Endothelial cell of umbilical vein (primary cell): ENCODE results near the gene MED27. TPM values are rescaled to one million over a fixed set of nuclear protein-coding genes. Genes with fewer than 3 reads are reported as not detected.

Source experiments
- BruUV-seq: library from RNA; stranded (reverse); fragments of 400-500 nt; replicated peaks from 2 replicates; lab custom pipeline; 2021; lab: Mats Ljungman, UMichigan
- CTCF ChIA-PET: fragments of 300-600, 350-600 bp; sonication (Branson Sonifier 250); formaldehyde crosslinking; loops from one replicate; lab custom pipeline; 2021; ENCODE audit warnings: antibody characterized with exemption, inconsistent platforms; lab: Charles Lee
- POLR2A ChIA-PET: fragments of 300-600, 350-600 bp; sonication (Branson Sonifier 250); formaldehyde crosslinking; loops from one replicate; lab custom pipeline; 2021; ENCODE audit warnings: antibody characterized with exemption, inconsistent platforms; lab: Charles Lee
- DNase-seq: peaks from one replicate; pipeline ENCODE4 v3.0.0-alpha.2; 2011; ENCODE audit warnings: low read depth, low spot score
- FAIRE-seq: peaks from 2 replicates; lab custom pipeline; 2011; peaks lifted over from hg19 to GRCh38; lab: Jason Lieb, UNC
- H2AFZ ChIP-seq: 2 replicates; pipeline ENCODE4 v1.6.0; 2012; ENCODE audit warnings: low read depth, low read length, control low read depth, inconsistent platforms
- H3K27ac ChIP-seq: 2 replicates; pipeline ENCODE4 v1.5.1; 2011; ENCODE audit warnings: low read depth, mild to moderate bottlenecking, control low read depth, low read length, moderate library complexity; ENCODE audit not compliant: insufficient read depth
- H3K27me3 ChIP-seq, 2 experiments: 2 replicates each; pipeline versions ENCODE4 v1.6.0 to v1.6.1; 2011; ENCODE audit warnings: low read length in 2 of 2, mixed read lengths in 1 of 2; ENCODE audit not compliant: control insufficient read depth in 2 of 2, insufficient read depth in 2 of 2
- H3K36me3 ChIP-seq, 2 experiments: 2 replicates in 1 of 2; 3 replicates in 1 of 2; pipeline ENCODE4 v1.5.1; 2011; ENCODE audit warnings: low read length in 2 of 2, mild to moderate bottlenecking in 1 of 2, moderate library complexity in 1 of 2; ENCODE audit not compliant: control insufficient read depth in 2 of 2, insufficient read depth in 2 of 2; ENCODE audit errors: extremely low read depth in 1 of 2
- H3K4me1 ChIP-seq: 3 replicates; pipeline ENCODE4 v1.5.1; 2011; ENCODE audit warnings: mild to moderate bottlenecking, low read length; ENCODE audit not compliant: control insufficient read depth, insufficient read depth; ENCODE audit errors: extremely low read depth
- H3K4me2 ChIP-seq: 2 replicates; pipeline ENCODE4 v1.6.1; 2011; ENCODE audit warnings: low read length, control low read depth, mixed read lengths; ENCODE audit not compliant: insufficient read depth
- H3K4me3 ChIP-seq, 3 experiments: fragments of 200-600 bp in 1 of 3; sonication (generic), shearing (Covaris generic) in 1 of 3; replicated peaks in 1 of 3; 2 replicates each; pipeline ENCODE4 v1.5.1; 2011 to 2016; ENCODE audit warnings: control low read depth in 3 of 3, low read length in 3 of 3, mild to moderate bottlenecking in 2 of 3, inconsistent platforms in 1 of 3, low read depth in 1 of 3, moderate library complexity in 1 of 3; ENCODE audit not compliant: insufficient read depth in 1 of 3
- H3K79me2 ChIP-seq: 2 replicates; pipeline ENCODE4 v1.6.0; 2012; ENCODE audit warnings: low read length, inconsistent platforms; ENCODE audit not compliant: control insufficient read depth, insufficient read depth
- H3K9ac ChIP-seq: replicated peaks from 2 replicates; pipeline ENCODE3; 2011; ENCODE audit warnings: low read length, control low read depth; ENCODE audit not compliant: insufficient read depth; ENCODE audit errors: extremely low read depth
- H3K9me1 ChIP-seq: replicated peaks from 3 replicates; pipeline ENCODE4 v1.6.0; 2011; ENCODE audit warnings: mild to moderate bottlenecking, low read length; ENCODE audit not compliant: control insufficient read depth, insufficient read depth; ENCODE audit errors: extremely low read depth
- H3K9me3 ChIP-seq: replicated peaks from 2 replicates; pipeline ENCODE4 v1.5.1; 2012; ENCODE audit warnings: low read length, inconsistent platforms; ENCODE audit not compliant: control insufficient read depth, insufficient read depth
- H4K20me1 ChIP-seq: replicated peaks from 2 replicates; pipeline ENCODE3; 2011; ENCODE audit warnings: mild to moderate bottlenecking, low read length; ENCODE audit not compliant: control insufficient read depth, insufficient read depth; ENCODE audit errors: extremely low read depth
- CTCF ChIP-seq, 2 donors: IDR thresholded peaks; 1 replicate in 1 of 2; 2 replicates in 1 of 2; pipeline ENCODE4 v1.5.1; 2011; ENCODE audit warnings: low read length in 2 of 2, mild to moderate bottlenecking in 2 of 2, moderate library complexity in 2 of 2, control low read depth in 1 of 2, inconsistent platforms in 1 of 2, low read depth in 1 of 2; ENCODE audit not compliant: insufficient read depth in 1 of 2; ENCODE audit errors: extremely low read depth in 1 of 2
- EZH2 ChIP-seq: IDR thresholded peaks from 2 replicates; pipeline ENCODE4 v1.6.1; 2012; ENCODE audit warnings: borderline replicate concordance, low read depth, mild to moderate bottlenecking, moderate library complexity, low read length, inconsistent platforms; ENCODE audit not compliant: severe bottlenecking
- FOS ChIP-seq: IDR thresholded peaks from 2 replicates; pipeline ENCODE4 v1.6.1; 2011; ENCODE audit warnings: mild to moderate bottlenecking, low read length, moderate library complexity, borderline replicate concordance; ENCODE audit not compliant: insufficient read depth
- GATA2 ChIP-seq: IDR thresholded peaks from 2 replicates; pipeline ENCODE4 v1.7.0; 2011; ENCODE audit warnings: low read depth, mild to moderate bottlenecking, moderate library complexity, mixed read lengths, low read length; ENCODE audit not compliant: insufficient read length, insufficient read depth
- JUN ChIP-seq: IDR thresholded peaks from 2 replicates; pipeline ENCODE4 v1.6.1; 2011; ENCODE audit warnings: borderline replicate concordance, low read depth; ENCODE audit not compliant: insufficient read length, insufficient read depth
- MAX ChIP-seq: IDR thresholded peaks from 2 replicates; pipeline ENCODE4 v1.6.1; 2011; ENCODE audit not compliant: insufficient read depth, insufficient read length
- MYC ChIP-seq: IDR thresholded peaks from one replicate; pipeline ENCODE4 v1.6.1; 2011; ENCODE audit warnings: mild to moderate bottlenecking, low read depth, low read length
- POLR2A ChIP-seq: IDR thresholded peaks from 2 replicates; pipeline ENCODE4 v1.6.1; 2012; ENCODE audit warnings: low read depth, mild to moderate bottlenecking, control low read depth, low read length
- POLR2AphosphoS5 ChIP-seq: IDR thresholded peaks from 2 replicates; pipeline ENCODE4 v1.6.1; 2012; ENCODE audit warnings: low read depth, mild to moderate bottlenecking, control low read depth, low read length, moderate library complexity; ENCODE audit not compliant: insufficient read depth
- dilution Hi-C: fragments of 300-500 bp; cut with MboI; formaldehyde crosslinking; loops from one replicate; pipeline ENCODE4 v1.15.0; 2019; ENCODE audit warnings: low sequenced_read_pairs; ENCODE audit not compliant: extremely low pct_ligation_motif_present
- intact Hi-C: fragments of 100-400 bp; cut with micrococcal nuclease; formaldehyde crosslinking; loops from one replicate; pipeline ENCODE4 v1.10.0; 2022
- polyA plus RNA-seq, 4 experiments: library from polyadenylated mRNA; depleted of rRNA in 3 of 4; stranded (reverse) in 3 of 4; unstranded in 1 of 4; fragments of >200 nt; gene quantifications; 2 replicates each; pipeline versions ENCODE4 v1.2.1 to v1.2.3, GENCODE V29; 2011 to 2012; ENCODE audit warnings: missing spikeins in 1 of 4
- total RNA-seq: library from RNA; stranded (reverse); gene quantifications from 2 replicates; pipeline ENCODE4 v1.2.3, GENCODE V29; 2021

MED27 gene
- total and polyA plus RNA-seq, 2 donors (not counting 3 experiments of a cell fraction or from before 2014, with no cell fraction given) = 27.9 to 47.8 TPM

GRCh38 chr9:132062806-132063205 is 16.9 kb downstream of the MED27 start:
- Histone ChIP-seq H4K20me1 (no peaks in the 10 kb centered on the region), H3K4me1 (no peaks in the 10 kb centered on the region), H3K27me3 (no peaks in the 10 kb centered on the region), H3K79me2 (peaks cover 27% of the 10 kb centered on the region), H3K9ac (no peak overlapping the region), H3K36me3 (peaks cover 0 to 6% of the 10 kb centered on the region in 2 experiments), H3K9me3 (no peaks in the 10 kb centered on the region), H3K9me1 (no peaks in the 10 kb centered on the region), H3K4me3 (no peak overlapping the region), H2AFZ (no peak overlapping the region), H3K4me2 (no peak overlapping the region), H3K27ac (no peak overlapping the region)
- DNase-seq (no peak), FAIRE-seq (no peak)
- TF ChIP-seq GATA2 (no peak), POLR2A (no peak)
- ChIA-PET CTCF (interaction anchor here (0.9 kb wide), 1 partner anchor 307 kb away, joined by 3 read pairs; no protein-coding TSS in a partner anchor), POLR2A (no interaction called here)
- intact Hi-C loops (no loop called here), dilution Hi-C loops (no loop called here)
- BruUV-seq = no TSS peak

- no TSS peak for BruUV-seq
- DNase-seq (no peak), FAIRE-seq (no peak)
- H3K36me3 ChIP-seq = peaks cover 0 to 6% of the 10 kb centered on the region in 2 experiments
- ChIA-PET POLR2A (interaction anchor here (0.5 kb wide), 1 partner anchor 74 kb away, joined by 4 read pairs; no protein-coding TSS in a partner anchor), CTCF (interaction anchor here (1.0 kb wide), 1 partner anchor 12 kb away, joined by 4 read pairs; no protein-coding TSS in a partner anchor)
- no peak overlapping the region for H3K4me2 ChIP-seq
- no peaks in the 10 kb centered on the region for H3K9me1 ChIP-seq
- H4K20me1 ChIP-seq = no peaks in the 10 kb centered on the region
- dilution Hi-C loops = no loop called here
- no peaks in the 10 kb centered on the region for H3K27me3 ChIP-seq
- H3K4me3 ChIP-seq = no peak overlapping the region
- no peaks in the 10 kb centered on the region for H3K4me1 ChIP-seq
- intact Hi-C loops = no loop called here
- TF ChIP-seq MYC = no peak
- TF ChIP-seq POLR2A = no peak
- TF ChIP-seq EZH2 = no peak
- no peak for TF ChIP-seq GATA2
- TF ChIP-seq POLR2AphosphoS5 = no peak
- no peak for TF ChIP-seq CTCF (IDR thresholded peaks at IDR 0.05; ENCODE audit: extremely low read depth in 1 of 2, insufficient read depth in 1 of 2, low read depth in 1 of 2, low read length in 2 of 2)
- TF ChIP-seq JUN = no peak
- no peak for TF ChIP-seq MAX
- no peak for TF ChIP-seq FOS
- no peak overlapping the region for H2AFZ ChIP-seq
- no peak overlapping the region for H3K27ac ChIP-seq
- peaks cover 35% of the 10 kb centered on the region for H3K79me2 ChIP-seq
- H3K9me3 ChIP-seq = no peaks in the 10 kb centered on the region
- H3K9ac ChIP-seq = no peak overlapping the region
Observed at GRCh38 chr9:132061526-132061925, 18.1 kb downstream of the MED27 start.
